Uterus (tissue), 4 donors: Measurements from ENCODE around the gene PTTG1. TPM values are rescaled to one million over a fixed set of nuclear protein-coding genes. Genes with fewer than 3 reads are reported as not detected.

Source experiments
- DNase-seq, 2 donors: peaks; one replicate each; pipeline ENCODE4 v3.0.0-alpha.2; 2019 to 2020
- H3K27ac ChIP-seq, 2 donors: fragments of 200-600 bp; sonication (generic); 1 replicate in 1 of 2; 2 replicates in 1 of 2; pipeline ENCODE4 v1.5.1; 2016 to 2018
- H3K27me3 ChIP-seq, 2 donors: fragments of 200-600 bp; sonication (generic); one replicate each; pipeline ENCODE4 v1.5.1; 2018 to 2019; ENCODE audit warnings: control low read depth in 1 of 2
- H3K36me3 ChIP-seq, 2 donors: fragments of 200-600 bp; sonication (generic); one replicate each; pipeline ENCODE4 v1.5.1; 2019; ENCODE audit warnings: control low read depth in 1 of 2
- H3K4me1 ChIP-seq, 2 donors: fragments of 200-600 bp; sonication (generic); one replicate each; pipeline ENCODE4 v1.5.1; 2018 to 2019; ENCODE audit warnings: control low read depth in 1 of 2
- H3K4me3 ChIP-seq, 2 donors: fragments of 200-600 bp; sonication (generic); 1 replicate in 1 of 2; 2 replicates in 1 of 2; pipeline ENCODE4 v1.5.1; 2018 to 2019; ENCODE audit warnings: mild to moderate bottlenecking in 1 of 2
- H3K9me3 ChIP-seq, 2 donors: fragments of 200-600 bp; sonication (generic); one replicate each; pipeline ENCODE4 v1.5.1; 2019; ENCODE audit warnings: control low read depth in 1 of 2
- POLR2A ChIP-seq, 2 donors: fragments of 450-650 bp; IDR thresholded peaks; one replicate each; pipeline ENCODE4 v1.6.1; 2016; ENCODE audit warnings: antibody characterized with exemption in 2 of 2, mild to moderate bottlenecking in 1 of 2, moderate library complexity in 1 of 2
- intact Hi-C: fragments of 100-400 bp; cut with DNase I; formaldehyde crosslinking; loops from one replicate; pipeline ENCODE4 v1.15.1; 2023; ENCODE audit warnings: low total_unique reads
- total RNA-seq, 4 donors: library from RNA; depleted of rRNA in 3 of 4; stranded (reverse); fragments of >200 nt in 3 of 4; gene quantifications; one replicate each; pipeline versions ENCODE4 v1.1.0 to v1.2.4, GENCODE V29; 2014 to 2023
- TF ChIP-seq, protein P1 (sequence below), 4 experiments: fragments of 200-600 bp in 2 of 4; fragments of 450-650 bp in 2 of 4; sonication (generic) in 2 of 4; IDR thresholded peaks; one replicate each; pipeline ENCODE4 v1.5.1; 2016 to 2019; ENCODE audit warnings: antibody characterized with exemption in 4 of 4, mild to moderate bottlenecking in 2 of 4, moderate library complexity in 1 of 4
- donor health status: DM: yes; HTN: yes; CAD: no.

Gene PTTG1
- total RNA-seq, 4 donors from 2014 or later = 2.4 to 40.0 (median 10.6) TPM; not detected in 1

DNA sequence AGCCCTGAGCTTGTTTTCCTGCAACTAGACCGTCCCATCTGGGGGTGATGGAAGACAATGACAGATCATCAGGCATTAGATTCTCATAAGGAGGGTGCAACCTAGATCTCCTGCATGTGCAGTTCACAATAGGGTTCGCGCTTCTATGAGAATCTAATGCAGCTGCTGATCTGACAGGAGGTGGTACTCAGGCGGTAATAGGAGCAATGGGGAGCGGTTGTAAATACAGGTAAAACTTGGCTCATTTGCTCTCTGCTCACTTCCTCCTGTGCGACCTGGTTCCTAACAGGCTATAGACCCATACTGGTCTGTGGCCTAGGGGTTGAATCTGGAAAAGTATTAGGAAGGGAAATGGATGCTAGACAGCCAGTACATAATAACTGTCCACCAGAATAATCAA, 39.7 kb downstream of the PTTG1 start:
- TF ChIP-seq, protein P1, sequence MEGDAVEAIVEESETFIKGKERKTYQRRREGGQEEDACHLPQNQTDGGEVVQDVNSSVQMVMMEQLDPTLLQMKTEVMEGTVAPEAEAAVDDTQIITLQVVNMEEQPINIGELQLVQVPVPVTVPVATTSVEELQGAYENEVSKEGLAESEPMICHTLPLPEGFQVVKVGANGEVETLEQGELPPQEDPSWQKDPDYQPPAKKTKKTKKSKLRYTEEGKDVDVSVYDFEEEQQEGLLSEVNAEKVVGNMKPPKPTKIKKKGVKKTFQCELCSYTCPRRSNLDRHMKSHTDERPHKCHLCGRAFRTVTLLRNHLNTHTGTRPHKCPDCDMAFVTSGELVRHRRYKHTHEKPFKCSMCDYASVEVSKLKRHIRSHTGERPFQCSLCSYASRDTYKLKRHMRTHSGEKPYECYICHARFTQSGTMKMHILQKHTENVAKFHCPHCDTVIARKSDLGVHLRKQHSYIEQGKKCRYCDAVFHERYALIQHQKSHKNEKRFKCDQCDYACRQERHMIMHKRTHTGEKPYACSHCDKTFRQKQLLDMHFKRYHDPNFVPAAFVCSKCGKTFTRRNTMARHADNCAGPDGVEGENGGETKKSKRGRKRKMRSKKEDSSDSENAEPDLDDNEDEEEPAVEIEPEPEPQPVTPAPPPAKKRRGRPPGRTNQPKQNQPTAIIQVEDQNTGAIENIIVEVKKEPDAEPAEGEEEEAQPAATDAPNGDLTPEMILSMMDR (IDR thresholded peaks at IDR 0.05) = no peak
- TF ChIP-seq POLR2A (IDR thresholded peaks at IDR 0.05) = no peak
- intact Hi-C loops = no loop called here

DNA sequence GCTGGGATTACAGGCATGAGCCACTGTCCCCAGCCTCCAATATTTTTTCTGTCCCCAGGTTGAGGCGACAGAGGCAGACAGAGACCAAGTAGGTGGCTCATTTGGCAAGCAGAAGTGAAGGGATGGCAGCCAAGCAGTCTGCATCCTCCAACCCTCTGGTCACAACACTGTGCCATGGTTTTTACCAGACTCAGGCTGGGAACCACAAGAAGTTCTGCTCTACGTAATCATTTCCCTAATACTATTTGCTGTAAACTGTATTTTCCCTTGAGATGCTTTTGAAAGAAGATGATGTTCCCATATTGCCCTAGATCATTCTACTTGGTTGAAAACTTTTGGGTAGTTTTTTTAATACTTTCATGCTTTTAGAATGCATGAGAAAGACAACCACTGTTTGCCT, 40.5 kb downstream of the PTTG1 start:
- no peak for DNase-seq
- Histone ChIP-seq H3K36me3 (no peaks in the 10 kb centered on the region), H3K9me3 (no peaks in the 10 kb centered on the region), H3K4me3 (no peak overlapping the region), H3K27ac (no peak overlapping the region), H3K4me1 (no peaks in the 10 kb centered on the region), H3K27me3 (no peaks in the 10 kb centered on the region)
- intact Hi-C loops = no loop called here
- TF ChIP-seq POLR2A (IDR thresholded peaks at IDR 0.05) = no peak
- TF ChIP-seq, protein P1 (IDR thresholded peaks at IDR 0.05) = no peak

More for the DNA sequence above, 39.7 kb downstream of the PTTG1 start:
- no peak for DNase-seq
- no peaks in the 10 kb centered on the region for H3K4me1 ChIP-seq
- H3K4me3 ChIP-seq = no peak overlapping the region
- no peak overlapping the region for H3K27ac ChIP-seq
- no peaks in the 10 kb centered on the region for H3K9me3 ChIP-seq
- no peaks in the 10 kb centered on the region for H3K27me3 ChIP-seq
- no peaks in the 10 kb centered on the region for H3K36me3 ChIP-seq

DNA sequence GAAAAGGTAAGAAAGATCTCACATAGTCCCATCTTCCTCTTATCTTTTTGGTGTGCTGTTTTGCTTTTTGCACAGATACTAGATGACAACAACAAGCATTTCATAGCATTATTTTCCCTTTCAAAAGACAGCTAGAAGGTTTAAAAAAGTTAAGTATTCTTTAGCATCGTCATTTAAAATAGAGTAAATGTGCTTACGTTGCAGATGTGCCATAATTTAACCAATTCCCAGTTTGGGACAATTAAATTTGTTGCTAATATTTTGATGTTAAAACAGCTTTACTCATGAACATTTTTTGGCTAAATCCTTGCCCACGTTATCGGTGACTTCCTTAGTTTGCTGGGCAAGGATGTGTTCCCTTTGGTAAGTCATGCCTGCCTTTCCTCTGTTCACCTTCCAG, 41.6 kb downstream of the PTTG1 start:
- Histone ChIP-seq H3K4me3 (no peak overlapping the region), H3K9me3 (no peaks in the 10 kb centered on the region), H3K27ac (no peak overlapping the region), H3K4me1 (no peaks in the 10 kb centered on the region), H3K27me3 (no peaks in the 10 kb centered on the region), H3K36me3 (no peaks in the 10 kb centered on the region)
- TF ChIP-seq POLR2A (IDR thresholded peaks at IDR 0.05) = no peak
- TF ChIP-seq, protein P1 (IDR thresholded peaks at IDR 0.05) = no peak
- intact Hi-C loops = no loop called here
- no peak for DNase-seq

DNA sequence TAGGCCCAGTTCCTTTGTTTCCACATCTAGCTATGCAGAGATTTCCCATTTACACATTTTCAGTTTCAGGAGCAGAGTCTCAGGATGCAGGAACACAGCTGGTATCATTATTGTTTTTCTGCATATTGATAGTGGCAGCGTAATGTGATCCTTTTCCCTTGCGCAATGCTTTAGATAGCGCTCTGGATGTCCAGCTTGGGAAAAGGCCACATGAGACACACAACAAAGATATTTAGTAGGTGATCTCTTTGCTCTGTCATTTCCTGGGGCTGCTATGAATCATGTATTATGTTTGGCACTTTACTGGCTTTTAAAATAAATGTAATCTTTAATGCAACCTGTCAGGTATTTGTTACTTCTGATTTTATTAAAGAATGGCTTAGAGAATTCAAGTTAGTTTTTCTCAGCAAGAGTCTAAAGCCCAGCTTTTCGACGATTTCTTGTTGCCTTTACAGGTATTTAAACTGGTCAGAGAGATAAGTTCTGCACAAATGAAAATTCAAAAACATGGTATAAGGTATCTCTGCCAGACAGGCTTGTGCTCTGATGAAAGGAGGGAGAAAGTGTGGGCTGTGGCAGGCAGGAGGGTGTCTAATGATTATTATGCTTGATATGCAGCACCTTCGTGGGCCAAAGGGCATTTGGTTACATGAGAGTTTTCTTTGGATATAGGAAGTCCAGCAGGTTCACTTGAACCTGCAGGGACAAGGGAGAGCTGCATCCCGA, 42.2 kb downstream of the PTTG1 start:
- Histone ChIP-seq H3K36me3 (no peaks in the 10 kb centered on the region), H3K4me3 (no peak overlapping the region), H3K27me3 (no peaks in the 10 kb centered on the region), H3K9me3 (no peaks in the 10 kb centered on the region), H3K4me1 (no peaks in the 10 kb centered on the region), H3K27ac (no peak overlapping the region)
- no peak for TF ChIP-seq POLR2A (IDR thresholded peaks at IDR 0.05)
- TF ChIP-seq, protein P1 (IDR thresholded peaks at IDR 0.05) = no peak
- no peak for DNase-seq
- intact Hi-C loops = no loop called here

DNA sequence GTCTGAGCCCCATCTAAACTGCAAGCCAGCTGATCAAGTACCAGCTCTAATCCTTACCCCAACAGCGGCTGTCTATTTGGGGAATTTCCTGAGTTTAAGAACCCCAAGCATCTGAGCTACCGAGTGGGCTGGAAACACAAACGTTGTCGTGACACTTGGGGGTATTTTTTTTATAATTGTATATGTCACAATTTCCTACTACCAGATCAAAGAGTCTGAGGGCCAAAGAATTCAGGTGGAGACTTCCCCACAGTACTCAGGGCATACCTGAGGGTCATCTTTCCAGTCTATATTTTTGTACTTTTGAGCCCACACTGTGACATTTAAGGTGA, 42.8 kb downstream of the PTTG1 start:
- no peaks in the 10 kb centered on the region for H3K4me1 ChIP-seq
- no peaks in the 10 kb centered on the region for H3K36me3 ChIP-seq
- H3K27me3 ChIP-seq = no peaks in the 10 kb centered on the region
- no peaks in the 10 kb centered on the region for H3K9me3 ChIP-seq
- DNase-seq = no peak
- H3K4me3 ChIP-seq = no peak overlapping the region
- H3K27ac ChIP-seq = no peak overlapping the region
- TF ChIP-seq POLR2A (IDR thresholded peaks at IDR 0.05) = no peak
- TF ChIP-seq, protein P1 (IDR thresholded peaks at IDR 0.05) = no peak
- intact Hi-C loops = no loop called here
